AG04449 (cell line): ENCODE measurements around the gene IL9.

Experiments used
- CTCF ChIA-PET: fragments of 350-600 bp; formaldehyde crosslinking; extraction: SDS; loops from one replicate; lab custom pipeline; 2021; ENCODE audit warnings: antibody characterized with exemption; lab: Yijun Ruan, JAX
- POLR2A ChIA-PET: fragments of 400-600, 350-600 bp; formaldehyde crosslinking; extraction: SDS; loops from one replicate; lab custom pipeline; 2020; ENCODE audit warnings: antibody characterized with exemption, inconsistent platforms; lab: Yijun Ruan, JAX
- DNase-seq: peaks from one replicate; pipeline ENCODE4 v3.0.0-alpha.2; 2010; ENCODE audit warnings: low read depth, low spot score
- H3K4me3 ChIP-seq: 2 replicates; pipeline ENCODE4 v1.5.1; 2011; ENCODE audit warnings: low read depth, mild to moderate bottlenecking, control low read depth, low read length
- TF ChIP-seq, protein P1 (sequence below): IDR thresholded peaks from one replicate; pipeline ENCODE4 v1.5.1; 2011; ENCODE audit warnings: mild to moderate bottlenecking, moderate library complexity, low read length, control low read depth, inconsistent platforms; ENCODE audit not compliant: insufficient read depth; ENCODE audit errors: missing control alignments

Gene IL9

DNA sequence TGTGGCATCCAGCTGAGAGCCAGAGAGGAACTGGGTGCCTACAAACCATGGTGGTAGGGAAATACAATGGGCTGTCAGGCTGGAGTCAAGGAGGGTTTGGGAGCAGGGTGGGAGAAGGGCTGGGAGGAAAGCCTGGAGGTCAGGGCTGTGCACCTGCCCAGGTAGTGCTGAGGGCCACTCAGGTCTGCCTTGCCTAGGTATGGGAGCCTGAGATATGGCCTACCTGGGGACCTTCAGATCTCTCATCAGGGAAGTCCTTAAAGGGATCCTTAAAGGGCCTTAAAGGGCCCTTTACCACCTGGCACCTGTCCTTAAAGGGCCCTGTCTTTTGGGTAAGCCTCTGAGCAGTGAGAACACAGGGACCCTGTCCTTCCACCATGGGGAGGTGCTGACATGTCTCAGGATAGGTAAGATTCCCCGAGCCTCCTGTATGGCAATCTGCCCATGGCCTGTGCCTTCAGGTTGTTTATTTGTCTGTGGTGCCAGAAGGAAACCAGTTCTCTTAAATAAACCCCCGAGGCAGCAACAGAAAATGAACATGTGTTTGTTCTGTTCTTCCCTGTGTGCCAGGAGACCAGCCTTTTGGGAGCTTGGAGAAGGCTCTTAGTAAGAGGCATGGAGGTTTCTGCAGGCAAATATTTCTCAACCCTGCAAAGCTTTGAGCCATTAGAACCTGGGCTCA lies 37.9 kb downstream of the IL9 start:
- TF ChIP-seq, protein P1, sequence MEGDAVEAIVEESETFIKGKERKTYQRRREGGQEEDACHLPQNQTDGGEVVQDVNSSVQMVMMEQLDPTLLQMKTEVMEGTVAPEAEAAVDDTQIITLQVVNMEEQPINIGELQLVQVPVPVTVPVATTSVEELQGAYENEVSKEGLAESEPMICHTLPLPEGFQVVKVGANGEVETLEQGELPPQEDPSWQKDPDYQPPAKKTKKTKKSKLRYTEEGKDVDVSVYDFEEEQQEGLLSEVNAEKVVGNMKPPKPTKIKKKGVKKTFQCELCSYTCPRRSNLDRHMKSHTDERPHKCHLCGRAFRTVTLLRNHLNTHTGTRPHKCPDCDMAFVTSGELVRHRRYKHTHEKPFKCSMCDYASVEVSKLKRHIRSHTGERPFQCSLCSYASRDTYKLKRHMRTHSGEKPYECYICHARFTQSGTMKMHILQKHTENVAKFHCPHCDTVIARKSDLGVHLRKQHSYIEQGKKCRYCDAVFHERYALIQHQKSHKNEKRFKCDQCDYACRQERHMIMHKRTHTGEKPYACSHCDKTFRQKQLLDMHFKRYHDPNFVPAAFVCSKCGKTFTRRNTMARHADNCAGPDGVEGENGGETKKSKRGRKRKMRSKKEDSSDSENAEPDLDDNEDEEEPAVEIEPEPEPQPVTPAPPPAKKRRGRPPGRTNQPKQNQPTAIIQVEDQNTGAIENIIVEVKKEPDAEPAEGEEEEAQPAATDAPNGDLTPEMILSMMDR: no peak
- ChIA-PET CTCF (no interaction called here), POLR2A (no interaction called here)
- no peak overlapping the region for H3K4me3 ChIP-seq
- no peak for DNase-seq

DNA sequence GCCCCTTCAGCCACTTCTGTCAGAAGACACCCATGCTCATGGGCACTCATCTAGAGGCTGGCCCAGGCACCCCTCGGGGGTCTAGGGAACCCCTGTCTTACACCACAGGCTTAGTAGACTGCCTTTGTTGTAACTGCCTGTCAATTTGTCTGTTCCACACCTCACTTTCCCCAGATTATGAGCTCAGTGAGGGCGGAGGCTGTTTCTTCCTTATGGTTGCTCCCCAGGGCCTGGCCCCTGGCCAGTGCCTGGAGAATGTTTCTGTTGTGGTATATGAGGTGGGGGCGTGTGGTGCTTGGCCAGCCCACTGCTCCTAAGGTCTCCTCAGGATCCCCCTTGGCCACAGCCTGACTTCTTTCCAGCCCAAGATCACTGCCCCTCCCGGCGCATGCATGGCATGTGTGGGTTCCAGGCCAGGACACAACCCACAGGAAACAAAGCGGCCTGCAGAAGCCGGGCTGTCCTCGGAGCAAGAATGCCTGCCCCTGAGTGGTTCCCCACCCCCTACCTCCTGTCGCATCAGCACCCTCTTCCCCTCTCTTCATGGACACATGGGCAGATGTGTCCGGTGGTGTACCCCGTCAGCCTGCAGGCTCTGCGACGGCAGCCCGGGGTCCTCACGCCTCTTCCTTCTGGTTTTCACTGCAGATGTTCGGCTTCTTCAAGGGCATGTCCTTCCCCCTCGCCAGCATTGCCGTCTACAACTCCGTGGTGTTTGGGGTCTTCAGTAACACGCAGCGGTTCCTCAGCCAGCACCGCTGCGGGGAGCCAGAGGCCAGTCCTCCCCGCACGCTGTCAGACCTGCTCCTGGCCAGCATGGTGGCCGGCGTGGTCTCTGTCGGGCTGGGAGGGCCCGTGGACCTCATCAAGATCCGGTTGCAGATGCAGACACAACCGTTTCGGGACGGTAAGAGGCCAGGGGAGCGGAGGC lies 43.5 kb downstream of the IL9 start:
- CTCF ChIA-PET: no interaction called here
- POLR2A ChIA-PET: no interaction called here
- no peak for DNase-seq
- H3K4me3 ChIP-seq: no peak overlapping the region
- TF ChIP-seq, protein P1: no peak

DNA sequence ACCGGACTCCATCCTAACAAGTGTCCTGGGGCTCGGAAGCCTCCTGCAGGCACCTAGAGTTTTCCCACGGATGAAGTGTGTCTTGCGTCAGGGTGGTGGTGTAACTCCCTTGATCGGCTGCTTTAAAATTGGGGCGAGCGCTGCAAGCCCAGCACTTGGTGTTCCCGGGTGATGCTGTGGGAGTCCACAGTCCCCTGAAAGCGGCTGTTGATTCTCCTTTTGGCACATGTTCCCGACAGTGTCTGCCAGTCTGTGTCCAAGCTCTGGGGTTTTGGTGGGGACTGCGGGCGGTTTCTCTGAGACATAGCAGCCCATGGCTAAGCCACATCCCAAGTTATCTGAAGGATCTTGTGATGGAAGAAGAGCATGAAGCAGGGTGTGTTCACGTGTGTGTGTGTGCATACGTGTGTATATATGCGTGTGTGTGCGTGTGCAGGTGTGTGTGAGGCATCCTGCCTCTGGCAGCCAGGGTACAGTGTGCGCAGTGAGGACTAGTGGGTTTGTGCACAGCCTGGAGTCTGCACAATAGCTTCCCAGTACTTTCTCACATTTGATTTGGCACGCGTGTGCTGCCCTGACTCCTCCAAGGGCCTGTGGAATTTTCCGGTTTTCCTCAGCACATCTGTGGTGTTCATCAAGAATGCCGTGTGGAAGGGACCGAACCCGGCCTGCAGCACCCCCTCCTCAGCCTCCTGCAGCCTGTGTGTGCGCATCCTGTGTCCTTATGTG lies 44.3 kb downstream of the IL9 start:
- no peak overlapping the region for H3K4me3 ChIP-seq
- POLR2A ChIA-PET: no interaction called here
- CTCF ChIA-PET: interaction anchor here (1.1 kb wide), 1 partner anchor 16 kb away, joined by 3 read pairs; no protein-coding TSS in a partner anchor
- TF ChIP-seq, protein P1: no peak
- DNase-seq: no peak

DNA sequence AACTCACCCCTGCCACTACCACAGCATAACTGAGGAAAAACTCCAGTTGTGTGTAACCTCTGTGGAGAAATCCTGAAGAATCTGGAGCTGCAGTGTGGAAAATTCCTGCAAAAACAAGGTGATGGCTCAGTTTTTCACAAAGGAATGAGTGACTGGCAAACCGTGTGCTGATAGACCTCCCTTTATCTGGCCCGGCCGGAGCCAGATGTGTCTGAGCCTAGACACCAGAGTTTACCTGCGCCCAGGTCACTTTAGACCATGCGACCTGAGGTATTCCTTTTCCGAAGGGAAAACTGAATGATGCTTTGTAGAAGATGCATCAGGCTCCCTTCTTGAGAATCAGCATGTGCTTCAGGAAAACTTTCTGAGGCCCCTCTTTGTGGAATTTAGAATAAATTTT lies 45.0 kb downstream of the IL9 start:
- no peak for DNase-seq
- H3K4me3 ChIP-seq: no peak overlapping the region
- TF ChIP-seq, protein P1: no peak
- ChIA-PET CTCF (interaction anchor here (1.1 to 1.5 kb wide), 3 partner anchors 16 to 285 kb away, joined by 3 to 6 read pairs (median 3); no protein-coding TSS in a partner anchor), POLR2A (interaction anchor here (0.6 kb wide), 1 partner anchor 19 kb away, joined by 4 read pairs; no protein-coding TSS in a partner anchor)

GRCh38 chr5:135850231-135850630 lies 45.4 kb downstream of the IL9 start:
- POLR2A ChIA-PET: interaction anchor here (0.6 kb wide), 1 partner anchor 19 kb away, joined by 4 read pairs; no protein-coding TSS in a partner anchor
- TF ChIP-seq, protein P1: no peak
- no peak overlapping the region for H3K4me3 ChIP-seq
- CTCF ChIA-PET: interaction anchor here (1.1 to 1.5 kb wide), 3 partner anchors 15 to 284 kb away, joined by 3 to 6 read pairs (median 3); no protein-coding TSS in a partner anchor
- no peak for DNase-seq
